Measurements from ENCODE around the gene RPS6KA1. TPM values are rescaled to one million over a fixed set of nuclear protein-coding genes. Genes with fewer than 3 reads are reported as not detected.
"Not testable (repeated sequence)": the region's sequence is repeated elsewhere in the genome, so short reads cannot be mapped to it uniquely, and the experiment has no call there.

RPS6KA1 gene
- total RNA-seq, 1 experiment from 2014 or later, result 34.2 TPM

DNA sequence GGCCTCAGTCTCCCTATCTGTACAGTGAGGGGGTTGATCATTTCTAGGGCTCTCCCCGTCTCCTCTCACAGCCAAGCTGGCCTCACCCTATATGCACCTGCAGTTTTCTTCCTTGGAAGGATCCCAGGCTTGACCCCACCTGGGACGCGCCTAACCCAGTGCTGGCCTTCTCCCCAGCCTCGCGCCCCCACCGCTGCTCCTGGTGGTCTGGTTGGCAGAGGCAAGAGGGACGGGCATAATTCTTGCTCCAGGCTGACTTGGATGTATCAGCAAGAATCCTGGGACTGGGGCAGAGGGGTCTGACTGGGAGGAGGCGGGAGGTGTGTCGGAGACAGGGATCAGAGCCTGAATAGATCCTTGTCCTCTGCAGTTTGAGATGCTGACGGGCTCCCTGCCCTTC lies 25.2 kb downstream of the RPS6KA1 start:
- no peak for DNase-seq (ENCODE audit: low read depth)

DNA sequence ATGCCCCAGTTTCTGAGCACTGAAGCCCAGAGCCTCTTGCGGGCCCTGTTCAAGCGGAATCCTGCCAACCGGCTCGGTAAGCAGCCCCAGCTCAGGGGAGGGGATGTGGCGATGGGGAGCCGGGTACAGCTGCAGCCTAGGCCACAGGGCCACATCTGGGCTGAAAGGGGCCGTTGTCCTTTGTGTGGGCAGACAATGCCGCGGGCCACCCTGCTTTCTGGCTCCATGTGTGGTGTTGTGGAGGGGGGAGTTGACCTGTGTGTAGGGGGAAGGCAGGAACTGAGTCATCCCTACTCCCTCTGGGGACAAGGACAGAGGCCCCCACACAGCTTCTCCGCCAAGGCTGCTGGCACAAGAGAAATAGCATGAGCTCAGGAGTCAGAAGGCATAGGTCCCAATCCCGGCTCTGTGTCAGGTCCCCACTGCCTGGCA lies 26.0 kb downstream of the RPS6KA1 start:
- DNase-seq (ENCODE audit: low read depth), result peak; percentile 57

DNA sequence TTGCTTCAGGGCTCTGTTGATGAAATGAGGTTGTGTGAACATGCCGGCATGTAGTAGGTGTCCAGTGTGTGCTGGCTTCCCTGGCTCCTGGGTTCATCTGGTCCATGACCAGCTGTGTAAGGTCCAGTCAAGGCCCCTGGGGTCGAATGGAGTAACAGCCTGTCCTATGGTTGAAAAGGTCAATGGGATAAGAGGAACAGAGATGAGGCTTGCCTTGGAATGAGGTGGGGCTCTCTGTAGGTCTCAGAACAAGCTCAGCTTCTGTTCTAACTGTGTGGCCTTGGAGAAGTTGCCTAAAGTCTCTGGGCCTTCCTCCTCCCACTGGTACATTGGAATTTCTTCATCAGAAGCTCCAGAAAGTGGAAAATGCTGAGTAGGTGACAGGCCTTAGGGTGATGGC lies 26.6 kb downstream of the RPS6KA1 start:
- no peak for DNase-seq (ENCODE audit: low read depth)

DNA sequence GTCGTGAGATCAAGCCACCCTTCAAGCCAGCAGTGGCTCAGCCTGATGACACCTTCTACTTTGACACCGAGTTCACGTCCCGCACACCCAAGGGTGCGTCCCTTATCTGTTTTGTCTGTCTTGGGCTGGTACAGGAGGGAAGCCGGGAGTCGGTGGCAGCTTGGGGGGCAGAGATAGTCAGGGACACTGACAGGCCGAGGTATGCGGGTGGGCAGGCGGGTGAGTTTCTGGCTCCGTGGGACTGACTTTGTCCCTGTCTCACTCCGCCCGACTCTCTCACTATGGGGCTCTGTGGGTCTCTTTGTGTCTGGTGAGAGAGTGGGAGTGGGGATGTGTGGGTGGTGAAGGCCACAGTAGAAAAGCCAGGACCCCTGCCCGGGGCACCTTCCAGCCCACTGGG lies 27.4 kb downstream of the RPS6KA1 start:
- DNase-seq (ENCODE audit: low read depth), result no peak

DNA sequence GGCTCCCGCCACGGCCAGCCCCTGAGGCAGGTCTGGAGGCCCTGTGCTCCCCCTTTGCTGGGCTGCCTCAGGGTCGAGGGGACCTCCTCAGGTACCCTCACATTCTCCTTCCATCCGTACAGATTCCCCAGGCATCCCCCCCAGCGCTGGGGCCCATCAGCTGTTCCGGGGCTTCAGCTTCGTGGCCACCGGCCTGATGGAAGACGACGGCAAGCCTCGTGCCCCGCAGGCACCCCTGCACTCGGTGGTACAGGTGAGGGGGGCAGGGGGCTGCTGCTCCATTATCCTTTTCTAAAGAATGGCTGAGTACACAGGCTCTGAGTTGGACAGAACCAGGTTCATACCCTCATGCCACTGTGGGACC lies 29.1 kb downstream of the RPS6KA1 start:
- DNase-seq (ENCODE audit: low read depth), result no peak

DNA sequence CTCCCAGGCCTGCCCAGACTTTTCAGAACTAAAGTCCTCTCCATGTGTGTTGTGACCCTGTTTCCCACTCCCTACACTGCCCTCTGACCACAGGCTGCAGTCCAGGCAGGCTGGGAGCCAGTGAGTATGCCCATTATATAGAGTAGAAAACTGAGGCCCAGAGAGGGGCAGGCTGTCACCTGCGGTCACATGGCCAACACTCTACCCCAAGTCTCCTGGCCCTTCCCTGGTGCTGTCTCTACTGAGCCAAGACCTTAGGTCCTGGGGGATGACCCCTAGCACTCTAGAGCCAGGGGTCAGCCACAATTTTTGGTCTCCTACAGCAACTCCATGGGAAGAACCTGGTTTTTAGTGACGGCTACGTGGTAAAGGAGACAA lies 30.8 kb downstream of the RPS6KA1 start:
- DNase-seq (ENCODE audit: low read depth), result no peak

DNA sequence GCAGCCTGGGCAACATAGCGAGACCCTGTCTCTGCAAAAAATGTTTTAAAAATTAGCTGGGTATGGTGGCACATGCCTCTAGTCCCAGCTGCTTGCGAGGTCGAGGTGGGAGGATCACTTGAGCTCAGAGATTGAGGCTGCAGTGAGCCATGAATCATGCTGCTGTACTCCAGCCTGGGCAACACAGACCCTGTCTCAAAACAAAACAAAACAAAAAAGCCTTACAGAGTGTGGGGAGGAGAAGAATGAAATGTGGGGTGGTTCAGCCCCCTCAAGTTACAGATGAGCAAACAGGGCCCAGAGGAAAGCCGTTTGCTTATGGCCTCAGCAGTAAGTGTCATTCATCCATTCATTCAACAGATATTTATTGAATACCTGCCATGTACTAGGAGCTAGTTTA lies 40.7 kb downstream of the RPS6KA1 start:
- peak; percentile 46 for DNase-seq (ENCODE audit: low read depth)

DNA sequence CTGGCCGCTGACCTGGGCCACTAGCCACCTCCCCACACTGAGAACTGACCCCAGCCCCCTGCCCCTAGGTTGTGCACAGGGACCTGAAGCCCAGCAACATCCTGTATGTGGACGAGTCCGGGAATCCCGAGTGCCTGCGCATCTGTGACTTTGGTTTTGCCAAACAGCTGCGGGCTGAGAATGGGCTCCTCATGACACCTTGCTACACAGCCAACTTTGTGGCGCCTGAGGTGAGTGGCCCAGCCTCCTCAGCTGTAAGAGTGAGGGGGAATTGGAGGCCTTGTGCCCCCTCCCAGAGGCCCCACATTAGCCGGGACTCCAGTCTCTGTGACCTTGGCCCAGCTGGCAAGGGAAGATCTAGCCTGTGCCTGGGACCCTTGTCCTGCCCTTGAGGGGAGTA lies 41.8 kb downstream of the RPS6KA1 start:
- DNase-seq (ENCODE audit: low read depth), result no peak

DNA sequence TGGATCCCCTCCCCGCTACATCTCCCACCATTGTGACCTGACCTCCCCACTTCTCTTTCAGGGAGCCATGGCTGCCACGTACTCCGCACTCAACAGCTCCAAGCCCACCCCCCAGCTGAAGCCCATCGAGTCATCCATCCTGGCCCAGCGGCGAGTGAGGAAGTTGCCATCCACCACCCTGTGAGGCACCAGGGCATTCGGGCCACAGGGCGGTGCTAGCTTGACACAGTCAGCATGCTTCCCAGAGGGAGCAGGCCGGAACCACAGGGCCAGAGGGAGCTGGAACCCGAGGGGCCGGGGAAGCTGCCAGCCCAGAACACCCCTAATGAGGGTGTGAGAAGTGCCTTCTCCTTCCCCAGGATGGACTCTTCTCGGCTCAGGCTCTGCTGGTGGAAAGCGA lies 44.5 kb downstream of the RPS6KA1 start:
- DNase-seq (ENCODE audit: low read depth), result peak; percentile 25

DNA sequence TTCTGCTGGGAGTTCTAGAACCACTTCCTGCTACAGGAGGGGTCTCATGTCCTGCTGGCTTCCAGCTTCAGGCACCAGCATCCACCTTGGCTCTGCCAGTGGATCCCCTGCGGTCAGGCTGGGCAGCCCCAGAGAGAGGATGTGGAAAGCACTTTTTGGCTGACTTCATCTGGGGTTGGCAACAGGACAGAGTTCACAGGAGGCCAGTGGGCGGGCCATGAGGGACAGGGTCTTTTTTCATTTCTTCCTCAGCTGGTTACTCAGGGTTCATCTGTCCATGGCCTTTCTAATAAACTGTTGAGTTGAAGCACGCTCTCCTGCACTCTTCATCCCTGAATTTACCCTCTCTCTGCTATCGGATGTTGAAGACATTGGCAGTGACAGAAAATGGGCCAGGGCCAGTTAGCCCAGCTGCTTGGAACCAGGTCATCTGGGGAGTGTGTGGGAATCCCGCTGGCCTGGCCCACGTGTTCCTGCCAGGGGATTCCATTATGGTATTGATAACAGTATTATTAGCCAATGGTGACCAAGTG lies 45.2 kb downstream of the RPS6KA1 start:
- DNase-seq (ENCODE audit: low read depth), result peak; percentile 88

DNA sequence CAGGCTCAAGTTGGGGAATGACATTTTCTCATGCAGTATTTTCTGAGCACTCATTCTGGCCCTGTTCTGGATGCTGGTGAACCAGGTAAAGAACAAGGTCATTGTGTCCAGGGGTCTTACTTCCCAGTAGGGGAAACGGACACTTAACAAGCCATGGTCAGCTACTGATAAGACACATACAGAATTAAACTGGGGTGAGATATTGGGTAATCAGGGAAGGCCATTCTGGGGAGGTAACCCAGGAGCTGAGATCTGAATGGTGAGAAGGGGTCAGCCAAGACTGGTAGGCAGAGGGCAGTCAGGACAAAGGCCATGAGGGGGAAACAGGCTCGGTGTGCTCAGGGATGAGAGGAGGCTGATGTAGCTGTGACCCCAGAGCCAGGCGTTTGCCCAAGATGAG lies 45.8 kb downstream of the RPS6KA1 start:
- DNase-seq (ENCODE audit: low read depth), result no peak

DNA sequence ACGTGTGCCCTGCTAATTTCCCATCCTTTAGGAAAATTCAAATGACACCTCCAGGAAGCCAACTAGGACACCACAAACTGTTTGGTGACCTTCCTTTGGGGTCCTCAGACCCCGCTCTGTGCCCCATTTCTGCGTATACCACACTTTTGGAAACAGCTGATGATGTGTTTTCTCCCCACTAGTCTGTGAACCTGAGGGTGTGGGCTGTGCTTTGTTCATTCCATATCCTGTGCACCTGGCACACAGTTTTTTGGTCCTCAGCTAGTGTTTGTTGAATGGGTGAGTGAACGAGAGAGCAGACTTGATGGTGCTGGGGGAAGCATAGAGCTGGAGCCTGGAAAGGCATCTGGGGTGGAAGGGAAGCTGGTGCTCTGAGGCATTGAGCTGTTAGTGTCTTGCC lies 48.6 kb downstream of the RPS6KA1 start:
- no peak for DNase-seq (ENCODE audit: low read depth)

DNA sequence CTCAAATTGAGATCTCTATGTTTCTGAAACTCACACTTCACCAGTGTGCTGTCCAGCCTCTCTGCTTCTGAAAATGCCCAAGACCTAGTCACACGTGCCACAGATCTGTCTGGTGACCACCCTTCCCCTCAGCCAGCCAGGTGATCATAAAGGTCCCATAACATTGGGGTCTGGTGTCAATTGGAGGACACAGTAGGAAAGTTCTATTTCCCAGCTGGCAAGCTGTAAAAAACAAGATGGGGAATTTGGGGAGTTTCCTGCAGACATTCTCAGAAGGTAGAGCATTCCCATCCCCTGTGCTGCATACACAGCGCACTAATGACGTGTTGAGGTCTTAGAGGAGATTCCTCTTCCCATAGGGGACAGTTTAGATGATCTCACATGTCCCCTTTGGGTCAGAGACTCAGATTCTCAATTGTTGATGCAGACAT lies 50.1 kb downstream of the RPS6KA1 start:
- DNase-seq (ENCODE audit: low read depth), result no peak

DNA sequence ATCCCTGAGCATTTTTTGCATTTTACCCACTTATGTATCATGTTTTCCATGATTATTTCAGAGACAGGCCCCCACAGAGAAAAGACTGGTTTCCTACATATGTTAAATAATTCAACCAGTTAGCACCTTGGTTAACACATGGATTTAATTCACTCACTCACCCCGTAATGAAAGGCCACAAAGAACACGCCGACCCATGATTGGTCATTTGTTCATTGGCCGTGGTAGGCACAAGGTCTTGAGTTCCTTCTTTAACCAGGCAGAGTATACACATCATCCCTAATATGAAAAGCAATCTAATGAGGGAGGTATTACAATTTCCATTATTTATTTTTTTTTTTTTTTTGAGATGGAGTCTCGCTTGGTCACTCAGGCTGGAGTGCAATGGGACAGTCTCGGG lies 50.6 kb downstream of the RPS6KA1 start:
- no peak for DNase-seq (ENCODE audit: low read depth)

DNA sequence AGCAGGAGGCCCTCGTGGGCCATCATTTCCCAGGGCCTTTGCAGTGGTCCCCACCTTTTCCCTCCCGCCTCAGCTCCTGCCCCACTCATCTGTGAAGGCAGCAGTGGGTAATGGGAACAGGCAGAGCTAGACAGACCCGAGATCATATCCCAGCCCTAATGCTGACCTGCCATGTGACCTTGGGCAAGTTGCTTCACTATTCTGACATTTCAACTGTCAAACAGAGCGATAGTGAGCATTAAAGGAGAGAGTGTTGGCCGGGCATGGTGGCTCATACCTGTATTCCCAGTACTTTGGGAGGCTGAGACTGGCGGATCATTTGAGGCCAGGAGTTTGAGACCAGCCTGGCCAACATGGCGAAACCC lies 51.7 kb downstream of the RPS6KA1 start:
- no peak for DNase-seq (ENCODE audit: low read depth)

DNA sequence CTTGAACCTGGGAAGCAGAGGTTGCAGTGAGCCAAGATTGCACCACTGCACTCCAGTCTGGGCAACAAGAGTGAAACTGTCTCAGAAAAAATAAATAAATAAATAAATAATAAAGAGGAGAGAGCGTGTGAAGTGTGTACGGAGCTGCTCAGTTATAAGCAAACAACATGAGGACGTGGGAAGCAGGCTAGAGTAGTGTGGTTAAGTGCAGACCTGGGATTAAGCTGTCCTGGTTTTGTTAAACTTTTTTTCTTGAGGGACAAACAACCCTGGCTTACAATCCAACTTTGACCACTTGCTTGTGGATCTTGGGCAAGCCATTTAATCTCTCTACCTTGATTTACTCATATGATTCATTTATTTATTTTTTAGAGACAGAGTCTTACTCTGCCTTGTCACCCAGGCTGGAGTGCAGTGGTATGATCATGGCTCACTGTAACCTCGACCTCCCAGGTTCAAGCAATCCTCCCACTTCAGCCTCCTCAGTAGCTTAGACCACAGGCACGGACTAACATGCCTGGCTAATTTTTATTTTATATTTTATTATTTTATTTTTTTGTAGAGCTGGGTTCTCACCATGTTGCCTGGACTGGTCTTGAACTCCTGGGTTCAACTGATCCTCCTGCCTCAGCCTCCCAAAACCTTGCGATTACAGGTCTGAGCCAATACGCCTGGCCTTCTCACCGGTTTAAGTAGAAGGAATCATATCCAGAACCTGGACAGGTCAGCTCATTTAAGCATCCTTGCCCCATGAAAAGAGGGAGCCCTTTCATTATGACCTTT lies 52.7 kb downstream of the RPS6KA1 start:
- peak; percentile 54 for DNase-seq (ENCODE audit: low read depth)

DNA sequence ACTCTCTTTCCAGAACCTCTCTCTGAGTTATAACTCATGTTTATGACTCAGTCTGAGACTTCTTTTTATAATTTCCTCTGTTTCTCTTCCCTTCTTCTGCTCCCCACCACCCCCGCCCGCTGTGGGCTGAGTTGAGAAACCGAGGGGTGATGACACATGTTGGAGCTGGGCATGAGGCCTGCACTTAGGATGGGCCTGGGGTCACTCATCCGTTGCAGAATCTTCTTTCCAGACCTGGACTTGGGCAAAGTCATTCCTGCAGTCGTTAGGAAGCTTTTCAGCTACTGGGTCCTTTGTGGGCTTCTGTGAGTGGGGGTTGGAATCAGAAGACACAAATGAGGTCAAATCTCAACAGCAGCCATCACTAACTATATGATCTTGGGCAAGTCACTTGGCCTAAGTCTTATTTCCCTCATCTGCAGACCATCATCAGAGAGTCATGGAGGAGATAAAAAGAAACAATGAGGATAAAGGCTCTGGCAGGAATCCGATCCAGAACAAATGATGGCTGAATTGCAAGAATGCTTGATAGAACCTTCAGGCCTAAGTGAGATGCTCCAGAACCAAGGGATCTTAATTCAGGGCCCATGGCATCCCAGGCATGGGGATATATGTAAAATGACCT lies 53.4 kb downstream of the RPS6KA1 start:
- DNase-seq (ENCODE audit: low read depth), result peak; percentile 88

DNA sequence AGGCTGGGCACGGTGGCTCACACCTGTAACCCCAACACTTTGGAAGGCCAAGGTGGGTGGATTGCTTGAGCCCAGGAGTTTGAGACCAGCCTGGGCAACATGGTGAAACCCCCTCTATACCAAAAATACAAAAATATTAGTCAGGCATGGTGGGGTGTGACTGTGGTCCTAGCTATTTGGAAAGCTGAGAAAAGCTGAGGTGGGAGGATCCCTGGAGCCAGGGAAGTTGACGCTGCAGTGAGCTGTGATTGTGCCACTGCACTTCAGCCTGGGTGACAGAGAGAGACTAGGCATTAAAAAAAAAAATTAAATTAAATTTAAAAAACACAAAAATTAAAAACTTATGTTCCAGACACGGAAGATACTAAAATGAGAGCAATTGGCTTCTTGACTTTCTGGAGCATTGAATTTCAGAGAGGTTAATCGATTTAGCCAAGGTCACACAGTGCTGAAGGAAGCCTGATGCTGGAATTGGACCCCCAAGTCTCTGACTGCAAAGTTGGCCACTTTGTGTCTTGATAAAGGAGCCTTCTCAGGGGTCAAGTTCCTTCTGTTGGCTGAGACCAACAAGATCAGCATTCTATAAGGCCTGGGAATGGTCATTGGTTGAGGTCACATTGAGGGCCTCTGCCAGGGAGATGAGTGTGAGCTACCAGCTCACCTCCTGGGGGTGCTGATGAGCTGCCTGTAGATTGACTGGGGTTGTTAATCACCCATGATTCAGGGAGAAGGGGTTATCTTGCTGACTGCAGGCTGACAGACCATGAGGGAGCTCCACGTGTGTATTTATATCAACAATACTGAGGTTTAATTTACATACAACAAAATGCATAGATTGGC lies 54.3 kb downstream of the RPS6KA1 start:
- peak; percentile 26 for DNase-seq (ENCODE audit: low read depth)

DNA sequence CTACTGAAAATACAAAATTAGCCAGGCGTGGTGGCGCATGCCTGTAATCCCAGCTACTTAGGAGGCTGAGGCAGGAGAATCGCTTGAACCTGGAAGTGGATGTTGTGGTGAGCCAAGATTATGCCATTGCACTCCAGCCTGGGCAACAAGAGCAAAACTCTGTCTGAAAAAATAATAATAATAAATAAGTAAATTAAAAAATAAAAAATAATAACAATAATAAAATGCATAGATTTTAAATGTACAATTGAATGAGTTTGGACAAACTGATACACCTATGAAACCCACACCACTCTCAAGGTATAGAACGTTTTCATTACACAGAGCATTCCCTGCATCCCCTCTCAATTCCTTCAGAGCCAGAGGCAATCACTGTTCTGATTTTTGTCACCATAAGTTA lies 55.0 kb downstream of the RPS6KA1 start:
- not testable (repeated sequence) for DNase-seq (ENCODE audit: low read depth)

DNA sequence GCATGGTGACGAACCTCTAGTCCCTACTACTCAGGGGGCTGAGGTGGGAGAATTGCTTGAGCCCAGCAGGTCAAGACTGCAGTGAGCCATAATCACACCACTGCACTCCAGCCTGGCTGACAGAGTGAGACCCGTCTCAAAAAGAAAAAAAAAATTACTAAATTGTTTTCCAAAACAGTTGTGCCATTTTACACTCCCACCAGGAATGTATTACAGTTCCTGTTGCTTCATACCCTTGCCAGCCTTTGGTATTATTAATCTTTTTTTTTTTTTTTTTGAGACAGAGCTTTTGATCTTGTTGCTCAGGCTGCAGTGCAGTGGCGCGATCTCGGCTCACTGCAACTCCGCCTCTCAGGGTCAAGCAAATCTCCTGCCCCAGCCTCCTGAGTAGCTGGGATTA lies 55.9 kb downstream of the RPS6KA1 start:
- no peak for DNase-seq (ENCODE audit: low read depth)

DNA sequence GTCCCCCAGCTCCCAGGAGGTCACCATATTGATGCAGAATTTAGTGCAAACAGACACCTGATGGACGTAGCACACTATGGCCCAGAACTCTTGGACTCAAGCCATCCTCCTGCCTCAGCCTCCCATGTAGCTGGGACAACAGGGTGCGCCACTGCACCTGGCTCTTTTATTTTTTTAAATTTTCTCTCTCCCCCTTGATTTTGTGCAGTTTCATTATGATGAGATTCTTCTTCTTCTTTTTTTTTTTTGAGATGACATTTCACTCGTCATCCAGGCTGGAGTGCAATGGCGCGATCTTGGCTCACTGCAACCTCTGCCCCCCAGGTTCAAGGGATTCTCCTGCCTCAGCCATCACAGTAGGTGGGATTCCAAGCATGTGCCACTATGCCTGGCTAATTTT lies 63.8 kb downstream of the RPS6KA1 start:
- no peak for DNase-seq (ENCODE audit: low read depth)

DNA sequence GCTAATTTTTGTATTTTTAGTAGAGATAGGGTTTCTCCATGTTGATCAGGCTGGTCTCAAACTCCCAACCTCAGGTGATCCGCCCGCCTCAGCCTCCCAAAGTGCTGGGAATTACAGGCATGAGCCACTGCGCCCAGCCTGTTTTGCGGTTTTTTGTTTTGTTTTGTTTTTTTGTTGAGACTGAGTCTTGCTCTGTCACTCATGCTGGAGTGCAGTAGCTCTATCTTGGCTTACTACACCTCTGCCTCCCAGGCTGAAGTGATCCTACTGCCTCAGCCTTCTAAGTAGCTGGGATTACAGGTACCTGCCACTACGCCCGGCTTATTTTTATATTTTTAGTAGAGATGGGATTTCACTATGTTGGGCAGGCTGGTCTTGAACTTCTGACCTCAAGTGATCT lies 65.0 kb downstream of the RPS6KA1 start:
- not testable (repeated sequence) for DNase-seq (ENCODE audit: low read depth)

DNA sequence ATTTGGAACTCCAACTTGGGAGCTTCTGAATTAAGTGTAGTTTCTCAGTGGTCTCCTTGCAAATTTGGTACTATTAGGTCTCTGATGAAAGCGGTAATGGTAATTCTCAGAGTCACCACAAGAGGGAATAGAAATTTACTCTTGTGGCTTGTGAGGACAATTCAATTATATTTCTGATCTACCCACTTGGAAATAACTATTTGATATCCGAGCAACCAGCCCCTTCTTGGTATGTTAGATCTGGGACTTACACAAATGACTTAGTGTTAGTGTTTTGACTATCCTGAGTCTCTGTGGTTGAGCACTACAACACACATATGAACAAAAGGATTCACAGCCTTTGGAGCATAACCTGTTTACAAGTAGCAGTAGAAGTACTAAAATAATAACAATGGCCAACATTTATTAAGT lies 68.1 kb downstream of the RPS6KA1 start:
- peak; percentile 61 for DNase-seq (ENCODE audit: low read depth)
